Lower leg skin (tissue), 3 donors: ENCODE results near the gene DNAH10.

ENCODE experiments used
- POLR2A ChIP-seq, 2 donors: fragments of 450-650 bp; IDR thresholded peaks; one replicate each; pipeline ENCODE4 v1.6.1; 2016 to 2017; ENCODE audit warnings: antibody characterized with exemption in 2 of 2, mild to moderate bottlenecking in 1 of 2, moderate library complexity in 1 of 2
- TF ChIP-seq, protein P1 (sequence below), 3 donors: fragments of 450-650 bp; IDR thresholded peaks; one replicate each; pipeline ENCODE4 v1.5.1; 2016; ENCODE audit warnings: antibody characterized with exemption in 3 of 3, mild to moderate bottlenecking in 3 of 3, moderate library complexity in 2 of 3

DNA sequence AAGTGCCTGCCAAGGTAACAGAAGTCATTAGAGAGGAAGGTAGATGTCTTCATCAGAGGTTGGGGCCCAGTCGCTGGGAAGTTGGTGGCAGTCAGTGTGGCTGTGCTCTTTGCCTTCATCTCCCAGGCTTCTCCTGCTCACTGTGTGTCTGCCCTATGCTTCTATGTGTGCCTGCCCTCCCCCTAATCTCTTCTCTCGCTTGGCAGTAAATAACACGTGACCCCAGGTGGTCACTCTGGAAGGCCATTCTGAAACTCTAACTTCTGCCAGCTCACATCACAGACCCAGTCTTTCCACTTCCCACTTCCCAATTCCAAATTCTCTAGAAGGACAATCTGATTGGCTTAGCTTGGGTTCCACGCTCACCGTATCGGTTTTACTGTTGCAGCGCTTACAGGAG is 220.2 kb downstream of the DNAH10 start:
- TF ChIP-seq, protein P1, sequence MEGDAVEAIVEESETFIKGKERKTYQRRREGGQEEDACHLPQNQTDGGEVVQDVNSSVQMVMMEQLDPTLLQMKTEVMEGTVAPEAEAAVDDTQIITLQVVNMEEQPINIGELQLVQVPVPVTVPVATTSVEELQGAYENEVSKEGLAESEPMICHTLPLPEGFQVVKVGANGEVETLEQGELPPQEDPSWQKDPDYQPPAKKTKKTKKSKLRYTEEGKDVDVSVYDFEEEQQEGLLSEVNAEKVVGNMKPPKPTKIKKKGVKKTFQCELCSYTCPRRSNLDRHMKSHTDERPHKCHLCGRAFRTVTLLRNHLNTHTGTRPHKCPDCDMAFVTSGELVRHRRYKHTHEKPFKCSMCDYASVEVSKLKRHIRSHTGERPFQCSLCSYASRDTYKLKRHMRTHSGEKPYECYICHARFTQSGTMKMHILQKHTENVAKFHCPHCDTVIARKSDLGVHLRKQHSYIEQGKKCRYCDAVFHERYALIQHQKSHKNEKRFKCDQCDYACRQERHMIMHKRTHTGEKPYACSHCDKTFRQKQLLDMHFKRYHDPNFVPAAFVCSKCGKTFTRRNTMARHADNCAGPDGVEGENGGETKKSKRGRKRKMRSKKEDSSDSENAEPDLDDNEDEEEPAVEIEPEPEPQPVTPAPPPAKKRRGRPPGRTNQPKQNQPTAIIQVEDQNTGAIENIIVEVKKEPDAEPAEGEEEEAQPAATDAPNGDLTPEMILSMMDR (IDR thresholded peaks at IDR 0.05): no peak
- no peak for TF ChIP-seq POLR2A (IDR thresholded peaks at IDR 0.05)
